GM21786 (cell line): ENCODE measurements around the gene SRGAP2B.
"Not testable (repeated sequence)": the region's sequence is repeated elsewhere in the genome, so short reads cannot be mapped to it uniquely, and the experiment has no call there.

Source experiments
- ATAC-seq: cut with Tn5 transposase; IDR thresholded peaks from one replicate; pipeline ENCODE4 v1.9.1; 2021; ENCODE audit not compliant: unreplicated experiment

The SRGAP2B gene

DNA sequence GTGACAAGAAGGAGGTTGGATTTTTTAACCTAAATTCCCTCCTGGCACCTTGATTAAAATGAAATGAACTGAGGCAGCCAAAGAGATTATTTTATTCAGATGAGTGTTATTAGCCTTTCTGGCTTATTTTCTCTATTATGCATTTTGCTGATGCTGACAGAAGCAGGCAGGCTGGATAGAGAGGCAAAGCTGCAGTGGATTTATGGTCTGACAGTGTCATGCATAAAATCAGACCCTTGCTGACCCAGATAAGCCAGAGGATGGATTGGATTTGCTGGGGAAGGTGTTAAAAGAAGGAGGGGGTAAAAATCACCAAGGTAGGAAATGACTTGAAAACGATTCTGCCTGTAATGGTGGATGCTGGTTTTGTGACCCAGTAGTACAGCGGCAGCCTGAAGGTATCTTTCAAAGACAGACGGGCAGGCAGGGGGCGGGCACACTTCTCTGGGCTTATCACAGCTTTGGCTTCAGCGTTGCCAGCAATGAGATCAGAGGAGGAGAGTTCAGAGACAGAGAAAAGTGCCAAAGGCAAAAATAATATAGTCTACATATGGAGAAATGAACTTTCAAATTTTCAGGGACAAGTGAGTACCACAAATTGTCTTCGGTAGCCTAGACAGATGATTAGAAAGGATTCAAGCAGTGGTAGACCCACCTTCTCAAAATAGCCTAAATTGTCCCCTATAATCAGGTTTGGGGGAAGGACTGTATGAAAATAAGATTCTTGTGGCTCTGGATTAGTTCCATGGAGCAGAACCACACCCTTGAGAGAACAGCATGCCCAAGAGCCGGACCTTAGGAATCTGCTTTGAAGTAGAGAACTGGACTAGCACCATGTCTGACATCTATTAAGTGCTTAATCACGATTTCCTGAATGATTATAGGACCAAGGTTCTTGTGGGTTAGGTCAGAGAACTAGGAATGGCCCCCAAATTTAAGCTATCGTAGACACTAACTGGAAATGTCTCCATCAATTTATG is 133.2 kb downstream of the SRGAP2B start:
- ATAC-seq = not testable (repeated sequence)

DNA sequence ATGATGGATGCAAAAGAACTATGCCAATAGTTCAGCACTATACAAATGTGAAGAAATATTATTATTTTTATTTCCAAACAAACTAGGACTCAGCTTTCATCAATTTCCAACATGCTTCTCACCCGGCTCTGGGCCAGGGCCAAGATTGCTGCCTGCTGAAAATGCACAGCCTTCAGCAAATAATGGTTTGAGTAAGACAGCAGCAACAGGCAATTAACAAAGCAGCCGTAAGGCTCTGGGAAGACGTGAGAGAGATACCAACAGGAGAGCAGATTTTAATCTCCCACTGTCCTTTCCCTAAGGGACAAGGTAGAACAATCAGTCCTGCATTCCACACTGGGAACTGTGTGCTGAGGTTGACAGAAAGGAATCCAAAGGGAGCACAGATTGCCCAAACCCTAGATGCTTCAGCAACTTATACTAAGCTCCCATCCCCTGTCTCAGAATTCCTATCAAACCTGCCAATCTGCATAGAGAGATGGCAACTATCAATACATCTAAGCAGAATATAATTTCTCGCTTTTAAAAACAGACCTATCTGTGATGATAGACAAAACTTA is 134.1 kb downstream of the SRGAP2B start:
- ATAC-seq = not testable (repeated sequence)

DNA sequence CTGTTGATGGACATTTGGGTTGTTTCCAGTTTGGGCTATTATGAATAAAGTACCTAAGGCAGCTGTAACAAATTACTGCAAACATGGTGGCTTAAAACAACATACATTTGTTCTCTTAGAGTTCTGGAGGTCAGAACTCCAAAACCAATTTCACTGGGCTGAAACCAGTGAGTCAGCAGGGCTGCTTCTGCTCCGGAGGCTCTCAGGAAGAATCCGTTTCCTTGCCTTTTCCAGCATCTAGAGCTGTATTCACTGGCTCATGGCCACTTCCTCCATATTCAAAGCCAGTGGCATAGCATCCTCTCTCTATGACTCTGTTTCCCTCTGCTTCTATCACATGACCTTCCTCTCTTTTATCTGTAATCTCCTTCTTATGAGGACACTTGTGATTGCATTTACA is 146.7 kb downstream of the SRGAP2B start:
- ATAC-seq = not testable (repeated sequence)

DNA sequence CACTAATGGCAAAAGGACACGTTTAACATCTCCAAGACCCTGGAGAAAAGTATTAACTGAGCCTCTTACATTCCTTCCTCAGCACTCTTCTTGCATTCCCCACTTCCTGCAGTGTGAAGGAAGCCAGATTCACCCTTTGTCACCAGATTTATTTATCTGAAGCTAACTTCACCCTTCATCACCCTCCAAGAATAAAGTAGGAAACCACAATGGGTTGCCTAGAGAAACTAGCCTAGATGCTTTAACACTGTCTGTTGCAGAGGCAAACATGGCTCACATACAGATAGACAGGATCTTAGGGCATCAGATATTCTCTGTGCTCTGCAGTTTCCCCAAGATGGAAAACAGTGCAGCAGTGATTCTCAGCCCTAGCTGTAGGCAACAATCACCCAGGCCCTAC is 147.6 kb downstream of the SRGAP2B start:
- not testable (repeated sequence) for ATAC-seq

DNA sequence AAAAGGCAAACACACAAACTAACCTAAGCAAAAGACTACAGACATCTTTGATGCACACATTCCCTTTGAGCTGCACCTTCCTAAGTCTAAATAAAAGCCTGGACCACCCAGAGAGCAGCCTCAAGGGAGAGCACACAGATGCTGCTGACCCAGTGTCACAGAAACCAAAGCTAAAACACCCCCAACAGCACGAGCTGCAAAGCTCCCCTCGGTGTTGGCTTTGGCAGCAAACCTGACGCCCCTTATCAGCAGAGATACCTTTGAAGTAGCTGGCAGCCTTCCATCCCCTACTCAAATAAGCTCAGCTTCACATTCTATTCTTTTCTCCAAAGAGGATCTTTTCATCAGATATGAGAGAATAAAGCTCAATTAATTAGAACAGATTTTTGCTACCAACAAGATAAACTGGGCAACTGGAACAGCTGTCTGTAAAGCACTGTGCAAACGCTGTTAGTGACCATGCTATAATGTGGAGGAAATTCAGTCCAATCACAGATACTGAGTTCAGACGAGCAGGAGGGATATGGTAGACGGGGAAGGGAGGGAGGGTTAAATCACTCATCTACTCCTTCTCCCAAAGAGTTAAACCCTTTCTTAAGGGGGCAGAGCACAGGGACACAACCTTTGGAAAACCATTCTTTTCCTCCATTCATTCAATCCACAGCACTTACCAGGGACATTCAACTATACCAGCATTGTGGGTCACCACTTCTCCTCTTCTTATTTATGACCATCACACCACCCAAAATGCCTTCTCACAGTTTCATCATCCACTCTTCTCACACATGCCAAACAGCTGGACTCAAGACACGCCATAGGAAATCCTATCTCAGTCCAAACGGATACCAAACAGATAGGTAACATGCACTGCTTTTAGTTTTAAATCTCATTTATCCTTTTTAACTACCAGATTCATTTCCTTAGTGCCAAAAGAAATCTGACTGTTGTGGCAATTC is 148.3 kb downstream of the SRGAP2B start:
- ATAC-seq = not testable (repeated sequence)

DNA sequence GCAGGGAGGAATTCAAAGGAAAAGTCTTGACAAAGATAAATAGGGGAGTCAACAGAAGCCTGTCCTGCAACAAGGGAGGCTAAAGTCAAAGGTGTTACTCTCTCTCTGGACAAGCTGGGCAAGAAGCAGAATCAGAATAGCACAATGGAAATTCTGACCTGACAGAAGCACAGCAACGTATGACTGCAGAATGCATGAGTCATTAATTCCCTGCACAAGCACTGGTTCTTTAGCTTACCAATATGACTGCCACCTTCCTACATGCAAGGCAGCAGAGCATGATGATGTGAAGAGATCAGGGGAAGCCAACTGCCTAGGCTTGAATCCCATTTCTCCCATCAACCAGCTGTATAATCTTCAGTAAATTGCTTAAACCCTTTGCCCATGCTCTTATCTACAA is 153.4 kb downstream of the SRGAP2B start:
- not testable (repeated sequence) for ATAC-seq

DNA sequence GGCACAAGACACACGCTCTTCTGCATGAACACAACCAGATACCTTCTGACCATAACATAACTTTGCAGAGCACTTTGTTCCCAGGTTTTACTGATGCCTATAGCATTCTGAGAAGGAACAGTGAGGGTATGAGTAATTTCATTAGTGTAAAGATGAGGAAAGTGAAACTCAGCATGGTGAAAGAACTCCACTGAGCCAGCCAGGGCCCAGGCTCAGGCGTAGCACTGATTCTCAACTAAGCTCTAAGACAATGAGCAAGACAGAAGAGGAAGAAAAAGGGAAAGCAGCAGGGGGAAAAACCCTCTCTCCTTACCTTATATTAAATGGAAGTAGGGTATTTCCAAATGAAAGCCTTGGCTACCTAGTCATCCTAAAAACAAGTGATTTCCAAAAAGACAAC is 155.1 kb downstream of the SRGAP2B start:
- peak; percentile 70 for ATAC-seq

DNA sequence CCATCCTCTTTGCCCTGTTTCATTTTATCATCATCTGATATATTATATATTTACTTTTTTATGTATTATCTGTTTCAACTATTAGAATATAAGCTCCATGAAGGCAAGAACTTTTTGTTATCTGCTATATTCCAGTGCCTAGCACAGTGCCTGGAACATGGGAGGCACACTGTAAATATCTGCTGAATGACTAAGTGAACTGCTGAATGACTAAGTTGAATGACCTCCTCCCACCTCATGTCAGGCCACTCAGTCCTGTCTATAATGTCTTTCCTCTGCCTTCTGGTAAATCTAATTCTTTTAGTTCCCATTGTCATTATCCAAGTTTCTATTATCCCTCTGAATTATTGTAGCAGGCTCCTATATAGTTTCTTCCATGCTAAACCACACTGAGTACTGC is 156.5 kb downstream of the SRGAP2B start:
- not testable (repeated sequence) for ATAC-seq

DNA sequence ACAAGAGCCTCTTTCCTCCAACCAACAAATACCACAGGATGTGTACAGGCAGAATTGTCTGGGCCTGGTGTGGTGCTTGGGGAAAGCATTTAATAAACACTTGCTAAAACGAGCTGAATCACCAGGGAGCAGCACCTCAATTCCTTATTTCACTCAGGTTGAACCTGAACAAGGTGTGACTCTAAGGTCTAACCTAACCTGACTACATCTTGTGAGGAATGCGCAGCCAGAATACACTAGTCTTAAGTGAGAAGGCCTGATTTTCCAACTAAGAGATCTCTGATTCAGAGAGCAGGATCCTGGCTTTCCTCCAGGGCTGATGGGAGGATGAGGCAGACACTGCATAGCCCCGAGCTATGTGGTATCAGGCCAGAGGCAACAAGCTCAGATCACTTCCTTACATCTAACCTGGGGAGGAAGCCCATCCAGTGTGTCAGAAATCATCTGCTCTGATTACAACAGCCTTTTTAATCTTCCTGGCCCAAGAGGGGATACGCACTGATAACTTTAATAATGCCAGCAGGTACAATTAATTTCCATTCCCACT is 158.9 kb downstream of the SRGAP2B start:
- not testable (repeated sequence) for ATAC-seq

DNA sequence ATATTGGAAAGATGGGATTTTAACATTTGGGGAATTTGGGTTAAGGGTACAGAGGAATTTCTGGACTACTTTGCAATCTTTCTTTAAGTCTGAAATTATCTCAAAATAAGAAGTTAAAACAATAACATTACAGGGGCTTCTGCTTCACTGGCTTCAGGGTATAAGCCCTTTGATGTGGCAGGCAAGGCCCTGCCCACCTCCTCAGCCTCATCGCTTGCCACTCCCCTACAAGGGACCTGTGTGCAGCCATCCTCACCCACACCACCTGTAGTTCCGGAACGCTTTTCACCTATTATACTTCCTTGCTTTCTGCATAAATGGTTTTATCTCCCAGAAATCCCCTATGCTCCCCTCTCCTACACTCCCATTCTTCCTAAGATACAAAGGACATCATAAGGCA is 159.8 kb downstream of the SRGAP2B start:
- not testable (repeated sequence) for ATAC-seq

DNA sequence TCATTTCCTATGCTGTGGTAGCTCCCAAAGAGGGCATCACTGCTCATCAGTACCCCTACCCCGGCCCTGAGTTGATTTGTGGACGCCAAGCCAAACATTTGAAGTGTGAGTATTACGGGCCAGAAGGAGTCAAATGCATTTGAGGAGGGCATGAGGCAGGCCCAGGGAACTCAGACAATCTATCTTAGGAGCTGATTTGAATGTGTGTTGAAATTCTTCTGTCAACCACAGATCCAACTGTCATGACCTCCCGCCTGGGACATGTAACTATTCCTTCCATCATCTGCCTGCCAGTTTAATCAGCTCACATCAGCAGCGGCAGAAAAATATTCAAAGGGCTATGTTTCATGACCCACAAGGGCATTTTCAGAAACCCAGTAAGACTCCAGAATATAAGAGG is 162.1 kb downstream of the SRGAP2B start:
- ATAC-seq = not testable (repeated sequence)

DNA sequence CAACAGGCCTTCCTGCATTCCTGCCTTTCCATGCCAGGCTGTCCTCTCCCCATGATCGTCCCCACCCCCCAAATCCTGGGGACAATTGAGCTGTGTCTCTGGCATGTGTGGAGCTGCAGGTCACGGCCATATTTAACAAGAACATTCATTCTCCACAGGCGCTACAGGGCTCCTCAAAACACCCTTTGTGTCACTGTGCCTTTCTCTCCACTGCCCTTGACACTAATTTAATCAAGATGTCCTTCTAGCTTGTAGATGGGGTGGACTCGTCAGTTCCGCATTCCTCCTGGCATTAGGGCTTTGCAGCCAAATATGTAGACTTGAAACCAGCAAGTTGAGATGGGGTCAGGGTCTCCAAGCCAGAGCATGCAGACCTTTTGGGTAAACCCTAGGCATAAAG is 163.0 kb downstream of the SRGAP2B start:
- not testable (repeated sequence) for ATAC-seq

DNA sequence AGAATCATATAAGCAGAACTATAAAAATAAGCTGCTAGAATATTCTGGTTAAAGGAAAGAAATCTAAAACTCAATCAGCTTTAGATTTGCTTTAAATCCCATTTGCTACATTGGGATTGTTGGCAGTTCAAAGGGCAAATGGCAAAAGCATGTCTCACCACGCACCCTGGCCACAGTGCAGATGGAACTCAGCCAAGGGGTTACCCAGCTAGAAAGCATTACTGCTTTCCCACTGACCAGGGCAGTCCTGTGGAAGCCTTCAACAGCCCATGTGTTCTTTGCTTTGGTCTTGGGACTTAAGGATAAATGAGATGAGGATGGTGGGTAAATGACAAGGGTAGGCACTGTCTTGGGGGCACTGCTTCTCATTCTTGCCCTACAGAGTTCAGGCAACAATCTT is 163.6 kb downstream of the SRGAP2B start:
- ATAC-seq = not testable (repeated sequence)

DNA sequence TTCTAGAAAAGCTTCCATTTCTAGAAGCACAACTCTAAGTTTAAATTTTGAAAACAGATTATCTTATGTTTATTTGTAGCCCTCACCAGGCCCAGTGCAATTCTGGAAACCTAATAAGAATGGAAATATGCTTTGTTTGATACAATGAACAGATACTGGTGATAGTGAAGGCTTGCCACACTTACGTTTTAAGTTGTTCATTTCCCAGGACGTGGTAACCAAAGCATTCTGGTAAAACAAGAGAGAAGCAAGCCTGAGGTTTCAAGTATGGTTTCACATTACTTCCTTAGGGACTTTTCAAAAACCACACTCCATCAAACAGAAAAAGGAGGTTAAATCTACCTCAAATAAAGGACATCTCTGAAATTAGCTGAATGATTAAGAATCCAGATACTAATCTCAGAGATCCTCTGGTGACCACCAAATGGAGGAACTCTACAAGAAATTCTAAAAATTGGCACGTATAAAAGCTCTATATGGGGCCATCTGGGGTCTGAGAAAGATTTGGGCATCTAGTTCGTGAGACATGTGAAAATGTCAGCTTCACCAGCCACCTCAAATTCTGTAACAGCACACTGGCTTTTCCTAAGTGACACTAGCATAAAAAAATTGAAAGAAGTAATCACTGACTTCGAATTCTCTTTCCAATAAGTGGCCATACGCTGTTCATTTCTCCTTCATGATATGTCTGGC is 164.9 kb downstream of the SRGAP2B start:
- ATAC-seq = not testable (repeated sequence)

DNA sequence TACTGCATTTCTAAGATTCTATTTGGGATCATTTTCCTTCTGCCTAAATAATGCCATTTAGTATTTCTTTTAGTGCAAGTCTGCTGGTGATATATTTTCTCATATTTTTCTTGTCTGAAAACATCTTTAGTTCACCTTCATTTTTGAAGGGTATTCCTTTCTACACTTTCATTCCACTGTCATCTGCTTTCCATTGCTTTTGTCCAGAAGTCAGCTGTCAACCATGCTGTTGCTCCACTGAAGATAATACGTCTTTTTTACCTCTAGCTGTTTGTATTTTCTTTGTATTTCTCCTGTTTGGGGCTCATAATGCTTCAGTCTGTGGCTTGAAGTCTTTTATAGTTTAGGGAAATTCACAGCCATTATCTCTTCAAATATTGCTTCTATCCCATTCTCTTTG is 167.8 kb downstream of the SRGAP2B start:
- ATAC-seq = not testable (repeated sequence)

DNA sequence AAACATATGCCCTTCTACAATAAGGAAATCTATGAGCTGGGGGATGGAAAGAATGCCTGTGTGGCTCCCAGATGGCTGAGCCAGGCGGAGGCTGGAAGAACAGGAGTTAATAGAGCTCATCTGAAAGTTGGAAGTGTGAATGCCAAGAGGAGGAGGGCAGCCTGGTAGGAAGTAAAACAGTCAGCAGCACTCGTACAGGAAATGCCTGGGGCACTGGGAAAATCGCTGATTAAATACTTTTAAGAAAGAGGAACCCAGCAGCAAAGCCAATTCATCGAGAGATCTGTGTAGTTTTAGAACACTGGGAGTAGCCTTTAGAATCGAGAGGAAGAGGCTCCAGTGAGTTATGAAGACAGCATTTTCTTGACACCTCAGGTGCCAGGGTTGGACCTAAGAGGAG is 171.5 kb downstream of the SRGAP2B start:
- ATAC-seq = not testable (repeated sequence)

DNA sequence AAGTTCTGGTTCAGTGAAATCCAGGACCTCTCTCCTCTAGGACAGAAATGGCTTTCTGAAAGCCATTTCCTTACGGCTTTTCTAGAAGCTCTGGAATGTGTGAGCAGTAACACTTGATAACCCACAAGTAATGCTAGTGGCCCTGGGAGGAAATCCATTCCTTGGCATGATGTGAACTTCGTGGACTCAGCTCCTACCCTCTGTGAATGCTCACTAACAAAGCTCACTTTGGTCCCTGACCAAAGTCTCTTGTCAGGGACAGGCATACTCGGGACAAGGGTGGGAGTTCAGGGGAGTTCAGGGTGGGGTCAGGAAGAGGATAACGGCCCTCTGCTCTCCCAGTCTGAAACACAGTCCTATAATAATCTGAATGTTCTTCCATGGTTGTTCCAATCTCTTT is 172.3 kb downstream of the SRGAP2B start:
- ATAC-seq = not testable (repeated sequence)

DNA sequence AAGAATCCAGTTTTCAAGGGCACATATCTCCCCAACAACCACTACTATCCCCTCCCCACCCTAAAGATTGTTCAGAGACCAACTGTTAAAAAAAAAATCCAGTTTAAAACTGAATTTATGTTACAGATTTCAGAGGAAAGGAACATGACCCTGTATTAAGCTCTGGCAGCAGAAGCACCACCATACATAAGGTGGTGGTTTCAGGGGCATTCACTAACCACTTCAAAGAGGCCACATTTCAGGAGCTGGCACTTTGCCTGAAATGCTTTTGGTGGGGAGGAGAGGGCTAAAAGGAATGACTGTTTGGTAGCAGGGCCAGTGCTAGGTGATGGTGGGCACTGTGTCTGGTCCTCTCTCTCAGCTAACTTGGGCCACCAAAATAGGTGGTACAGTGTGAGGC is 176.0 kb downstream of the SRGAP2B start:
- ATAC-seq = not testable (repeated sequence)

DNA sequence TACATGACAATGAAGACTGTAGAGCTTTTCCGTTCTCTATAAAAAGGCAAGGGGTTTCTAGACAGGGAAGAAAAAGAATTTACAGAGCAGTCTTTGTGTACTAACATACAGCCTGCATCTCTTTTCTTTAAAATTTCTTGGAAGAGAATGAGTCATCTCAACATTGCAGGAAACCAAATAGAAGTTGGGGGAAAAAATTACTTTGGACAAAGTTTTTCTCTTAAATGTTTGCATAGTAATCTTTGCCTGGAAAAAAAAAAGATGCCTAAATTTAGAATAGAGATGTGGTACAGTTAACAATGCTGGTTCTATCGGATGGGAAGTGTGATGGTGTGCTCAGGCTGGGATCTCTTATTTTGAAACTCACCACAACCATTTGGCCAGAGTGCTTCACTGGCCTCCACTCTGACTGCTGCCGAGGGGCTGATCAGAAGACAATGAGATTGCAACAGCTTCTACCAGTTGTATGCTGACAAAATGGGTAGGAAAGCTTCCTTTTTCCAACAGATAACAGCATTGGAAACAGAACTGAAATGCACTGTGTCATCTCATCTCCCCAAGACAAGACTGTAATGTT is 177.0 kb downstream of the SRGAP2B start:
- ATAC-seq = not testable (repeated sequence)
